DMS 273 (cell line): ENCODE measurements around the gene ZFYVE28.
A peak's percentile ranks its signal among the peaks of the same experiment; 100 is the strongest.

ENCODE experiments used
- DNase-seq: peaks from one replicate; lab custom pipeline; 2025; ENCODE audit not compliant: unreplicated experiment; lab: John Stamatoyannopoulos, UW

Gene ZFYVE28

DNA sequence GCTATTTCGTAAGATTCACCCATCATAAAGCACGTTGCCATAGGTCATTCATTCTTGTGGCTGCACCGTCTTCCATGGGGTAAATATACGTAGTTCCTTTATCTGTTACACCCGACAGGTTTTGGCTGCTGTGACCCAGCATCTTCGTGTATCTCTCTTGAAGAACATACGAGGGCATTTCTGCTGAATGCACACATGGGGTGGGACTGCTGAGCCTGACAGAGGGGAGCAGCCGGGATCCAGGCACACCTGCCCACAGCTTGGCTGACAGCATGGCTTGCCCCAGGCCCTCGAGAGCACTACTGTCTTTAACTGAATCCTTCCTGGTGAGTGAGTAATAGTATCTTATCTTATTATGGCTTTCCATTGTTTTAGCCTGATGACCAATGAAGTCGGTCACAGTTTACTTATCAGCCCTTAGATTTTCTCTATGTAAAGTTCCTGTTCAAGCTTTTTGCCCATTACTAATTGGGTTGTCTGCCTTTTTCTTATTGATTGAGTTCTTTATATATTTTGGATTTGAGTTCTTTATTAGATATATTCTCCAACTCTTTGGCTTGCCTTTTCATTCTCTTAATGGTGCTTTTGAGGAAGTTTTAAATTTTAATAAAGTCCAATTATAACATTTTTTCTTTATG lies 111.6 kb downstream of the ZFYVE28 start:
- no peak for DNase-seq

DNA sequence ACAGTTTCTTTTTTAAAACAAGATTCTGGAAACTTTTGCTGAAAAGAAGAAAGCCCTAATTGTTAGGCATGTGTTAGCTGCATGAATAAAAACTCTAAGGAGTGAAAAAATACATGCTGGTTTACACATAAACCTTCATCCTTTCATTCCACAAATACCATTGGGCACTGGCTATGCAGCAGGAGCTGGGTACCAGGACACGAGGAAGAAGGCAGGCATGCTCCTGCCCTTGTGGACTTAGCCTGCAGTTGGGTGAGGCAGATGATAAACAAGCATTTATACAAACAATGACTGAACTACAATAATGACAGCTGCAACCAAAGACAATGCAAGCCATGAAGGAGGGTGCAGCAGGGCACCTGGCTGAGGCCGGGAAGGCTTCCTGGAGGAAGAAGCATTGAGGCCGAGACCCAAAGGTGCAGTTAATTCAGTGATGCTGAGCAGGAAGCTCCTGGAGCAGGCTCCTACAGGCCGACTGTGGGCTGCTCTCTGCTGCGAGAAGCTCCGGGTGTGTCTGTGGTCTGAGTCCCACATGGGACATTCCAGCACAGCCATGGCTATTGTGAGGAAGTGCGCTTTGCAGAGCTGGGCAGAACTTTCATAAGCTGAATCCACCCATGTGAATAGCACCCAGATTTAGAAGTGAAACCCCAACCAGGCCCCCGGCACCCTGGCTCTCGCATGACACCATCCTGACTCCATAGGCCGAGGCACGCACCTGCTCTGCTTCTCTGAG lies 112.5 kb downstream of the ZFYVE28 start:
- DNase-seq = no peak

DNA sequence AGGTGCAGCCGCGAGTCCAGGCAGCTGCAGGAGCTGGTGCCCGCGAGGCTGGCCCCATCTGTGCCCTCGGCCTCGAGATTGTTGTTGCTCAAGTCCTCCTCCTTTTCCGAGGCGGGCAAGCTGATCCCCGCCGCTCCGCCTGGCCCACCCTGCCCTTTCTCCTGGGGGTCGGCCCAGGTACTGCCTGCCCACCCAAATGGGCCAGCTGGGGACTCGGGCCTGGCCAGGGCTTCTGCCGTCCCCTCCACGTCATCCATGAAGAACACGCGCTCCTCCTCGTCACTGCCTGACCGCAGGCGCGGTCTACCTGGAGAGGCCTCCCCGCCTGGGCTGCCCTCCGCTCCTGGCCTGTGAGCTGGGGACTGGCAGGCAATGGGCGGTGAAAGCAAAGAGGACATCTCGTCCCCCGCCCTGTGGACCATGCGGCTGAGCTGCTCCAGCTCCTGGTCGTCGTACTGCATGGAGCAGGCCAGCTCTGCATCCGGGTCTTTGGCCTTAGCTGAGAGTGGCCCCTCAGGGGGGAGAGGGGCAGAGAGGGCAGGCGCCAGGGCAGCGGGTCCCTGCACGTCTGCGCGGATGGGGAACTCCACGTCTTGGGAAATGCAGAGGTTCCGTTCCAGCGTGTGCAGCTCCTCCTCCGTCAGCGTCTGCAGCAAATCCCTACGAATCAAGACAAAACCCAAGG lies 113.4 kb downstream of the ZFYVE28 start:
- DNase-seq = no peak

GRCh38 chr4:2304321-2304876 lies 114.0 kb downstream of the ZFYVE28 start:
- no peak for DNase-seq

DNA sequence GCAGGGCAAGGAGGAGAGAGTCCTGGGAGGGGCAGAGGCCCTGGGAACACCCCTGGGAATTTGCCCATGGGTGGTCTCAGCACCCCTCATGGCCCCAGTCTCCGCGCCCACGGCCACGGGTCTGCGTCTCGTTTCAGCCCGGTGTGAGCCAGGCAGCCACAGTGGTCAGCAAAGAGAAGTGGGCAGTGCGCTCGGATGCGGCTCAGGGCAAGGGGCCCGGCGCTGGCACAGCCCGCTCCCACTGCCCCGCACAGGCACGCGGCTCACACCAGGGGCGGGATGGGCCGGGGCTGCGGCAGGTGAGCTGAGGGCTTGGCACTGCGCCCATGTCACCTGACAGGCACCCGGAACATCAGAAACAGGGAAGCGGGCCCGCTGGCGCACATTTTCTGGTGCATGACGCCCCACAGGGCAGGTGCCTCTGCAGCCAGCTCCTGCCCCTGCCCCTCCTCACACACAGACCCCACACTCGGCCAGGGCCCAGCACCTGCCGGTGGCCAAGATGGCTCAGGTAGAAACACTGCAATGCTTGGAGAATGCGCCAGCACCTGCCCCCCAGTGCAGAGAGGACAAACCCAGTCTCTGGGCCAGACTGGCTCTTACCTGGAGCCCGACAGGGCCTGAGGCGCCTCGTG lies 114.6 kb downstream of the ZFYVE28 start:
- DNase-seq = no peak

DNA sequence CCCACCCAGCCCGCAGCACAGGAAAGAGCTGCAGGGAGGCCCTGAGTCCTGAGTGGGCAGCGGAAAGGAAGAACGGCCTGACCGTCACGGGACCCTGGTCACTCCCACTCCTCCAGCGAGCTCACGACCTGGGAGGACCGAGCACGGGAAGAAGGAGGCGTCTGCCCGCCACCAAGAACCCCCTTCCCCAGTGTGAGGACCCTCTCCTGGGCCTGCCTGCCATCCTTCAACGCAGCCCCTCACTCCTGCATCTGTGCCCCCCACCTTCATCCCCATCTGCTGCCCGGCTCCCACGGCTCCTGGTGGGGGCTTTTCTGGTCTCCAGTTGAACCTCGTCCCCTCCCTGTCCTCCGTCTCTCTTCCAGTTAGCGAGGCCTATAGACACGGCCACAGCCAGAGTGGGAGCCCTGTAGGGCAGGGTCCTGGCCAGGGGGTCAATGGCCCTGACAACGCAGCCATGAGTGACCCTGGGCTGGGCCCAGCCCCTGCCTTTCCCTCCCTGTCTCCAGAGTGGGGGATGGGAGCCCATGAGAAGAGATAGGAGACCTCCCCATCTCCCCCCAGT lies 115.2 kb downstream of the ZFYVE28 start:
- DNase-seq = no peak

- DNase-seq = no peak
Measured at GRCh38 chr4:2302387-2303119, 115.9 kb downstream of the ZFYVE28 start.

DNA sequence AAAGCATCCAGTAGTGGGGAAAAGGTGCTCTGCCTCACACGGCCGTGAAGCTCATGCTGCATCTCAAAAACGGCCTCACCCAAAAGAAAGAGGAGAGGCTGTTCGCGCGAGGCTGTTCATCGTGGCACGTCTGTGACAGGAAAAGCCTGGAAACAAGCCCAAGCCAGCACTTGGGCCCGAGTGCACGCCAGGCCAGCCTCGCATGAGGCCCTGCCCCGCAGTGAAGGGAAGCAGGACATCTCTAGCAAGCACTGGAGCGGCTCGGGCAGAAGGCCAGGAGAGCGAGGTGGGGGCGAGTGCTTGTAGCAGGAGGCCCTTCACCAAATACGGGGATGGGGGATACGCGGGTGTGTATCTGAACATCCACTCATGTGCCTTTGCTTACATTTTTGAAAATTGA lies 116.6 kb downstream of the ZFYVE28 start:
- no peak for DNase-seq

DNA sequence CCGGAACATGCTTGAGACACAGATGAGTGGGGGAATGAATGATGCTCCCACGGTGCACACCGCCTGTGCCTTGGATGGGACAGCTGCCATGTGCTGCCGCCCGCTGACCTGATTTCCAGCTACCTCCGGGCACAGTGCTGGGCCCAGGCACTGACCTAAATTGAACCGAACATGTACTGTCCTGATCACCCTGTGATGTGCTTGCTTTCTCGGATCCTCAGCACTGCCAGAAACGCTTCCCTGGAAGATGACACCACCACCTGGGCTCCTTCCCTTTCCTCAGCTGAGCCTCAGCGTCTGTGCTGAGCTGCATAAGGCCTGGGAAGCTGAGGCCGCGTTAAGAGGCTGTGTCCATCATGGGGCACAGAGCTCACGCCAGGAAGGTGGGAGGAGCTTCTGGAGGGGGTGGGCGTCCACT lies 117.2 kb downstream of the ZFYVE28 start:
- DNase-seq = no peak

DNA sequence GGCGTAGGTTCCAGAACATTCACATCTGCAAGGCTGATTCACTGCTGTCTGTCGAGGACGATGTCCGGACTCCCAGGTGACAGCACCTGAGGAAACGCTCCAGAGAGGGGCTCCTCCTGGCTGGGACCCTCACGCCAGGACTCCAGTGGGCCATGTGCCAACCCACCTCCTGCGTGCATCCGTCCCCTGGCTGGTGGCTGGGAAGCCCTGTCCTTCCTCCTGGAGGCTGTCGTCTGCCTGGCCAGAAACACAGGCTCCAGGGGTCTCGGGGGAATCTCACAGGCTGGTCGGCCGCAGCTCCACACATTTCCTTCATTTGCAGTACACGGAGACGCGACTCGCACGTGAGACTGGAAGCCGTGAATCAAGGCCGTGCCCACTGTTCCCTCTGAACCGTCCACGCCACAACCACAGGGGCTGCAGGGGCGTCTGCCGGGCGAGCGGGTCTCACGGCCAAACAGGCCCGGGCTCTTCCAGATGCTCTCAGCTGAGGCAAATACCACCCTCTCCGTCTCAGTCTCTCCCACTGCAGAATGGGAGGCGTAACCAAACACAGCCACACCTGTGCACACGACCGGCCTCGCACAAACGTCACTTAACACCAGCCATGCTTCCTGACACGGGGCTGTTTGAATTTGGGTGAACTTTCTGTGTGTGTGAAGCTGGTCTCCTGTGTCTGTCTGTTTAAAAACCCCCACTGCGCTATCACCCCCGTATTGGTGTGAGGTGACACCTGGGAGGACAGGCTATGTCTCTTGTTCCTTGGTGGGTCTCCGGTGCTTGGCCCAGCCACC lies 117.8 kb downstream of the ZFYVE28 start:
- DNase-seq = no peak

GRCh38 chr4:2299794-2300193 lies 118.7 kb downstream of the ZFYVE28 start:
- DNase-seq = no peak

- no peak for DNase-seq
Measured at GRCh38 chr4:2298532-2298991, 119.9 kb downstream of the ZFYVE28 start.

DNA sequence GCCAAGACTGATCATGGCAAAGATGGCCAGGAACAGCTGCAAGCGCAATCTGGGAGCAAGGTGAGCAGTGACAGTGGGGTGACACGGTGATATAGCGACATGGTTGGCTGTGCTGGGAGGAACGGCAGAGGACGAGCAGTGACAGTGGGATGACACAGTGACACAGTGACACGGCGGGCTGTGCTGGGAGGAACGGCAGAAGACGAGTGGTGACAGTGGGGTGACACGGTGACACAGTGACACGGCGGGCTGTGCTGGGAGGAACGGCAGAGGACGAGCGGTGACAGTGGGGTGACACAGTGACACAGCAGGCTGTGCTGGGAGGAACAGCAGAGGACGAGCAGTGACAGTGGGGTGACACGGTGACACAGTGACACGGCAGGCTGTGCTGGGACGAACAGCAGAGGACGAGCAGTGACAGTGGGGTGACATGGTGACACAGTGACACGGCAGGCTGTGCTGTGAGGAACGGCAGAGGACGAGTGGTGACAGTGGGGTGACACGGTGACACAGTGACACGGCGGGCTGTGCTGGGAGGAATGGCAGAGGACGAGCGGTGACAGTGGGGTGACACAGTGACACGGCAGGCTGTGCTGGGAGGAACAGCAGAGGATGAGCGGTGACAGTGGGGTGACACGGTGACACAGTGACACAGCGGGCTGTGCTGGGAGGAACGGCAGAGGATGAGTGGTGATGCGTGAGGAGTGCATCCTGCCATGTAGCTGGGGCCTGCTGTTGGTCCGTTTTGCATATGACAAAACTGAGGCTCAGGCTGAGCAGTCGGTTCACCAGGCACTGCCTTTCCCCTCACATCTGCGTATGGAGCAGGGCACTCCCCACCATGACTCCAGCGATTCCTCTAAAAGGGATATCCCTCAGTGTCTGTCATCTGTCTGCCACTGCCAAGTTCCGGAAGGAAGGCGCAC lies 120.6 kb downstream of the ZFYVE28 start:
- no peak for DNase-seq

- no peak for DNase-seq
Measured at GRCh38 chr4:2296631-2297601, 121.5 kb downstream of the ZFYVE28 start.

- DNase-seq = no peak
Measured at GRCh38 chr4:2295900-2296442, 122.5 kb downstream of the ZFYVE28 start.

DNA sequence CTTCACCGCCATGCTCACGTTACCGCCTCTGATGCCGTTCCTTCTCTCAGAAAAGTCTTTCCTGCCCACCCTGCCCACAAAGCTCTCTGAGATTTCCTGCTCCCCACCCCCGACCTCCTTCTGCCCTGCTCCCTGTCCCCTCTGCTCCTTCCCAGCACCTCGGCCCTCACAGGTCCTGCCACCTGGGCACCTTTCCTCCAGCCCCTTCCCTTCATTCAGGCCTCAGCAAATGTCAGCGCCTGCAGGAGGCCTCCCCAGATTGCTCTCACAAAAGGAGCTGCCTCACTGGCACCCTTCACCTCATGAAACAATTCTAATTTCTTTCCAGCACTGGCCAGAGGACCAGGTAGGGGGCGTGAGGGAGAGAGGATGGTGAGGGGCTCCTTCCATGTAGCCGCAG lies 122.9 kb downstream of the ZFYVE28 start:
- DNase-seq = no peak

DNA sequence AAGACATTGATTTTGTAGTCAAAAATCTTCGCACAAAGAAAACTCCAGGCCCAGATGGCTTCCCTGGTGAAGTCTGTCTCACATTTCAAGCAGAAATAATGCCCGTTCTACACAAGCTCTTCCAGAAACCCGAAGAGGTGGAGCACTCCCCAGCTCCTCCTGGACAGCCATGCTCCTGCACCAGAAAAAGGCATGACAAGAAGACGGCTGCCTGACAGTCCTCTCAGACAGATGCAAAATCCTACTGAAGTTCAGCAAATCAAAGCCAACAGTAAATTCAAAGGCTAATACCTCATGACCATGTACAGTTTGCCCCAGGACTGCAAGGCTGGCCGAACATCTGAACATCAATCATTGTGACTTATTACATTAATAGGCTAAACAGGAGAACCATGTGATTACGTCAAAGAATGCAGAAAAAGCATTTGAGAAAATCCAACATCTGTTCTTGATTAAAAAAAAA lies 125.8 kb downstream of the ZFYVE28 start:
- peak; percentile 50 for DNase-seq
